ENCODE results near the gene EP300. TPM values are rescaled to one million over a fixed set of nuclear protein-coding genes. Genes with fewer than 3 reads are reported as not detected.

The EP300 gene
- total and polyA plus RNA-seq, 3 donors from 2014 or later, result 59.2 to 242 (median 221) TPM

GRCh38 chr22:41215409-41215808 lies 123.0 kb downstream of the EP300 start:
- H3K27me3 ChIP-seq, result no peaks in the 10 kb centered on the region
- H3K36me3 ChIP-seq (ENCODE audit: low read depth, missing control alignments), result no peaks in the 10 kb centered on the region
- no peaks in the 10 kb centered on the region for H3K9me3 ChIP-seq
- no peak overlapping the region for H3K27ac ChIP-seq
- intact Hi-C loops (cut with DNase I; ENCODE audit: low total_unique reads), result no loop called here
- no peak for TF ChIP-seq CTCF (IDR thresholded peaks at IDR 0.05)
- TF ChIP-seq POLR2A (IDR thresholded peaks at IDR 0.05), result no peak
- 95 to 99% methylated on average over 10 of the region's 10 CpGs for WGBS, 2 donors
- DNase-seq, result no peak
- no peak overlapping the region for H3K4me3 ChIP-seq
- H3K4me1 ChIP-seq, result no peaks in the 10 kb centered on the region

- DNase-seq, result no peak
- Histone ChIP-seq H3K27me3 (no peaks in the 10 kb centered on the region), H3K9me3 (no peaks in the 10 kb centered on the region), H3K4me3 (no peak overlapping the region), H3K27ac (no peak overlapping the region), H3K36me3 (ENCODE audit: low read depth, missing control alignments) (no peaks in the 10 kb centered on the region), H3K4me1 (no peaks in the 10 kb centered on the region)
- TF ChIP-seq CTCF (IDR thresholded peaks at IDR 0.05) (no peak), POLR2A (IDR thresholded peaks at IDR 0.05) (no peak)
- 92 to 94% methylated on average over 6 to 7 of the region's 7 CpGs for WGBS, 2 donors
- intact Hi-C loops (cut with DNase I; ENCODE audit: low total_unique reads), result no loop called here
Observed at GRCh38 chr22:41215926-41216325, 123.5 kb downstream of the EP300 start.

- WGBS, 2 donors, result 72 to 79% methylated on average over 9 to 13 of the region's 13 CpGs
- no peak for TF ChIP-seq CTCF (IDR thresholded peaks at IDR 0.05)
- TF ChIP-seq POLR2A (IDR thresholded peaks at IDR 0.05), result no peak
- Histone ChIP-seq H3K4me3 (no peak overlapping the region), H3K36me3 (ENCODE audit: low read depth, missing control alignments) (no peaks in the 10 kb centered on the region), H3K4me1 (no peaks in the 10 kb centered on the region), H3K27ac (peak overlapping the region in 1 of 2 donors; percentile 76), H3K9me3 (no peaks in the 10 kb centered on the region), H3K27me3 (no peaks in the 10 kb centered on the region)
- intact Hi-C loops (cut with DNase I; ENCODE audit: low total_unique reads), result no loop called here
- DNase-seq, result no peak
Observed at GRCh38 chr22:41216984-41217383, 124.6 kb downstream of the EP300 start.

GRCh38 chr22:41217553-41218157 lies 125.3 kb downstream of the EP300 start:
- intact Hi-C loops (cut with DNase I; ENCODE audit: low total_unique reads), result no loop called here
- no peaks in the 10 kb centered on the region for H3K4me1 ChIP-seq
- peak overlapping the region in 1 of 2 donors; percentile 76 for H3K27ac ChIP-seq
- H3K4me3 ChIP-seq, result no peak overlapping the region
- WGBS, 2 donors, result 57 to 72% methylated on average over 6 to 16 of the region's 16 CpGs
- no peaks in the 10 kb centered on the region for H3K36me3 ChIP-seq (ENCODE audit: low read depth, missing control alignments)
- H3K27me3 ChIP-seq, result no peaks in the 10 kb centered on the region
- no peaks in the 10 kb centered on the region for H3K9me3 ChIP-seq
- peak; percentile 69 for DNase-seq
- TF ChIP-seq POLR2A (IDR thresholded peaks at IDR 0.05) (no peak), CTCF (IDR thresholded peaks at IDR 0.05) (no peak)

- H3K4me3 ChIP-seq, result no peak overlapping the region
- DNase-seq, result no peak
- TF ChIP-seq POLR2A (IDR thresholded peaks at IDR 0.05) (no peak), CTCF (IDR thresholded peaks at IDR 0.05) (no peak)
- no peak overlapping the region for H3K27ac ChIP-seq
- 83 to 95% methylated on average over 9 of the region's 9 CpGs for WGBS, 2 donors
- intact Hi-C loops (cut with DNase I; ENCODE audit: low total_unique reads), result no loop called here
- H3K9me3 ChIP-seq, result no peaks in the 10 kb centered on the region
- H3K4me1 ChIP-seq, result no peaks in the 10 kb centered on the region
- no peaks in the 10 kb centered on the region for H3K36me3 ChIP-seq (ENCODE audit: low read depth, missing control alignments)
- H3K27me3 ChIP-seq, result no peaks in the 10 kb centered on the region
Observed at GRCh38 chr22:41222846-41223507, 130.6 kb downstream of the EP300 start.

Measured in testis (tissue), 3 donors.